GM19324 (cell line): ENCODE results near the gene RNF225.
"Not testable (repeated sequence)": the region's sequence is repeated elsewhere in the genome, so short reads cannot be mapped to it uniquely, and the experiment has no call there.

Experiments used
- ATAC-seq: cut with Tn5 transposase; IDR thresholded peaks from one replicate; pipeline ENCODE4 v1.9.1; 2021; ENCODE audit warnings: mild to moderate bottlenecking, moderate library complexity; ENCODE audit not compliant: unreplicated experiment, low FRiP score

Gene RNF225

DNA sequence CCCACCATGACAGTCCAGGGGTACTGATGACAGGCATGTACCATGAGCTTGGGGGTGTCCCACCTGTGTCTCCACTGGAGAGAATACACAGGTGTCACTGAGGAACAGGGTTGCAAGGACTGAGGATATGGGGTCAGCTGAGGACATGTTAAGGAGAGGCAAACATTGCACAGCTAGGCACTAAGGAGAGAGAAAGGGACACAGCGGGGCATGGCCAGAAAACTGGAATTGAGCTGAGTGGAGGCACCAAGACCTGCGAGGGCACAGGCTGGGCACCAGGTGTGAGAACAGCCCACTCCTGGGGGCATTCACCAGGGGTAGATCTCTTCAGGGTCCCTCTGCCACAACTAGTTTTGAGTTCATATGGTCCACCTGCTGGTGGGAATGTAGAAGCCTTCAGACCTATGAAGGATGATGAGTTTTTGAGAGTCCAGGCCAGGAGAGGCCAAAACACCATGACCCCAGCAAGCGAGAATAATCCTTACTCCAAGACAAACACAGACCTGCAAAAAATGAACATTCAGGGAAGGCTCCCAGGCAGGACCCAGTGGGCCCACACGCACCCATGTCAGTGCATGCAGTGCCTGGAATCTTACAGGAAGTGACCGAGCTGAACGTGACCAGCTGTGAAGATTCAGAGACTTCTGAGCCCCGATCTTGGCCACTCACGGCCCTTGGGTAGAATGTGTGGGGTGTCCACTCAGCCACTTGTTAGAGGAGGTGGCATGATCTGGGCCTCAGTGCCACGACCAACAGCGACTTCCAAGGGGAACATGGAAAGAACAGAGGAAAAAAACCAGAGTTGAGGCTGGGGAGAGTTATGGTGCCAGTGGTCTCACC is 11.6 kb downstream of the RNF225 start:
- ATAC-seq, result no peak

DNA sequence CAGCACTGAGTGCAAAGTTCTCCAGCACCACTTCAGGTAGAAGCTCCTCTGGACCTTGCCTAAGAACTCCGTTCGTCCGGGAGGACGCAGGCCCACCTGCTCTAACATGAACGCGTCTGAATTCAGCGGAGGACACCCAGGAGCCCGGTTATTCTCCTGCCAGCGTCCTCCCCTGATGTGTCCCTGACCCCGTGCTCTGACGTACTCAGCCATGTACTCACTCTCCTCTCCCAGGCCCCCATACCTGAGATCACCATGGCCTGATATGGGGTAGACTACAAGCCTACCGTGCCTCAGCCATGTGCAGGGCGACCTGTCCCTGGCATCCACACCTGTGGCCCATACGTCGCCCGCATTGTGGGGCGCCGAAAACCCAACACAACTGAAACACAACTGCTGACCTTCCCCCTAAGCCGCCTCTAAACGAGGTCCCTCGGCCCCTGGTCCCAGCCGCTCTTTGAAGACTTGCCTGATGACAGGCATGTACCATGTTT is 12.2 kb downstream of the RNF225 start:
- no peak for ATAC-seq

DNA sequence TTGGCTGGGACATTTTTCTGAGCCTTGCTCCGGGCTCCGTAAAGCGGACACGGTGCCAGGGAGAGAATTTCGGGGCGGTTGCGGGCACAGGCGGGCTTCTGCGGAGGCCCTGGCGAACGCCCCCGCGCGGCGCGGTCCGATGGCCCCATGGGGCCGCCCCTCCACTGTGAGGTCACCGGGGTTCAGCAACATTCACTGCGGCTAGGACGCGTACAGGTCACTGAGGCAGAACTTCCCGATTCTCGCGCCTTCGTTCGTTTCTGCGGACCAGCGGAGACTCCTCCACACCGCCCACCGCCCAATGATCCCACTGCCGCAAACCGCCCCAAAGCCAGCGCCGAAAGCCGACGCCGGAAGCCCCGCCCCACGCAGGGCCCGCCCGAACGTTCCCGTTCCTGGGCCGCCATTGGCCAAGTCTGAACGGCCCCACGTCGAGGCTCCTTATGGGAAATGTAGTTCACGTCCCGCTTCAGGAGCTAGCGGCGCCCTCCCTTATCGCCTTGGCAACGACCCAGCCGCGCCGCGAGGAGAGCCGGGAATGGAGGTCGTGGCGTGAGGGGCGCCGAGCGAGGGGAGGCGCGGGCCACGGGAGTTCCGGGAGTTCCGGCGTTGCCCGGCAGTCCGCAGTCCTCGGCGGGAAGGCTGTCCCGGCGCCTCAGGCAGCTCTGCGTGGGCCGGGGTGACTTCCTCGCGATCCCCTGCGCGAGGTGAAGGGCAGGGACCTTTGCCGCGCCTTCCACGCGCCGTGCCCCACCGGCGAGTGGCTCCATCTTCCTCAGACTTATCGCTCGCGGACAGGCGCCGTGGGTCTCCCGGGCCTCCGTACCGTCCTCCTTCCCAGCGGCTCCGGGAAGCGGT is 12.9 kb downstream of the RNF225 start, which contains the start of gene ZNF584:
Gene ZNF584 (plus strand): TSS at position 498 of the 858 bp plus-strand sequence. CDS start 499 bp downstream, outside the sequence.
- peak; percentile 92 for ATAC-seq

DNA sequence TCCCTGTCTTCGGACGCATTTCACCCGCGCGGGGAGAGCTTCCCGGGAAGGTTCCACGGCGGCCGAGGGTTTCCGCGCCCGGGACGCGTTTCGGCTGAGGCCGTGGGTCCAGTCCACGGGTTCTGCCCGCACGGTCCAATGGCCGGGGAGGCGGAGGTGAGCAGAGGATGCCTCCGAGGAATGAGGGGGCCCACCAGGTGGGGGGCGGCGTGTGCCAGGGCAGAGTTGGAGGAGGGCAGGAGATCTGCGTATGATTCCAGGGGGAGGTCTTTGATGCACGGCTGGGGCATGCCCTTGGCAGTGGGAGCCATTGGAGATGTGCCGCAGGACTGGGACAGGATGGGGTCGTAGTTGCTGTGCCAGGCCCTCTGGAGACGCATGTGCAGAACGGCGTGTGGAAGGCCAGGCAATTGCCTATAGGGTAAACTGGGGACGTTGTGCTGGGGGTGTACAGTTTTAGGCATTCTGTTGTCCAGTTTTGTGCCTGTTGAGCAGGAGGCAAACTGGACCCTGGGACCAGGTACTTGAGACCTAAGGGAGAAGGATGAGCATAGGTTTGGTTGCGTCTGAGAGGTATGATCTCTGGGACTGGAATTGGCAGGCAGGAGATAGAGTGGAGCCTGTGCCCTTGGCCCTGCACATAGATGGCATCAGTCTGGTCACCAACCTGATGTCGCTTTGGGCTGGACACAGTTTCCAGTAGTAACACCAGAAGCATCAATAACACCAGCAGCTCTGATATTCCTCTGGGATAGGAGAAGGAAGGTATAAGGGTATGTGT is 13.7 kb downstream of the RNF225 start:
- ATAC-seq, result peak; percentile 16

DNA sequence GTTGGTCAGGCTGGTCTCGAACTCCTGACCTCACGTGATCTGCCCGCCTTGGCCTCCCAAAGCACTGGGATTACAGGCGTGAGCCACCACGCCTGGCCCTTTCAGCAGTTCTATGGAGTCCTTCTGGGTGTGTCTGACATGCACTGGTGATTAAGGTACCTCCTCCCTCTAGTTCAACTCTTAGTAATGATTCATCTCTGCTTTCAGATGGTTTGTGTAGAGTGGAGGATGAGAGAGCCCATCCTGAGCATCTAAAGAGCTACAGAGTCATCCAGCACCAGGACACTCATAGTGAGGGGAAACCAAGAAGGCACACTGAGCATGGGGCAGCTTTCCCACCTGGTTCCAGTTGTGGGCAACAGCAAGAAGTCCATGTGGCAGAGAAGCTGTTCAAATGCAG is 21.1 kb downstream of the RNF225 start:
- ATAC-seq, result no peak

DNA sequence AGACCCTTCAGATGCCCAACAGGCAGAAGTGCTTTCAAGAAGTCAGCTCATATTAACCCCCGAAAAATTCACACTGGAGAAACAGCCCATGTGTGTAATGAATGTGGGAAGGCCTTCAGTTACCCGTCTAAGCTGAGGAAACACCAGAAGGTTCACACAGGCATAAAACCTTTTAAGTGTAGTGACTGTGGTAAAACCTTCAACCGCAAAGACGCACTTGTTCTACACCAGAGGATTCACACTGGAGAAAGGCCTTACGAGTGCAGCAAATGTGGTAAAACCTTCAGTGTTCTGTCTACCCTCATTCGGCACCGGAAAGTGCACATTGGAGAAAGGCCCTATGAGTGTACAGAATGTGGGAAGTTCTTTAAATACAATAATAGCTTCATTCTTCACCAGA is 21.6 kb downstream of the RNF225 start:
- no peak for ATAC-seq

DNA sequence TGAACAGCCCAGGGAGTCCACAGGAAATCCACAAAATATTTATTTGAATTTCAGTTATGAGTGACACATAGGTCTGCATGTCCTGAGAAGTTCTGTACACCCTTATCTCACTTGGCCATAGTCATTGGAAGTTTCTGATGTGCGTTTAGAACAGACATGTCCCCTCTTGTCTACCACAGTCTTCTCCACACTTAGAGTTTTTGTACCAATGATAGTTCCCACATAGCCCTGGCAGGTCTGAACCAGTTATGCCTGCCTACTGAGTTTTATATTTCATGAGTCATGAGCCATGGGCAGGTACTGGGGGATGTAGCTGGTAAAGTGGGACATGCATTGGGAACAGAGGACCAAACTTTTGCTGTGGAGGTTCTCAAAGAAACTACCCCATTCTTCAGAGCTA is 33.2 kb downstream of the RNF225 start:
- ATAC-seq, result no peak

DNA sequence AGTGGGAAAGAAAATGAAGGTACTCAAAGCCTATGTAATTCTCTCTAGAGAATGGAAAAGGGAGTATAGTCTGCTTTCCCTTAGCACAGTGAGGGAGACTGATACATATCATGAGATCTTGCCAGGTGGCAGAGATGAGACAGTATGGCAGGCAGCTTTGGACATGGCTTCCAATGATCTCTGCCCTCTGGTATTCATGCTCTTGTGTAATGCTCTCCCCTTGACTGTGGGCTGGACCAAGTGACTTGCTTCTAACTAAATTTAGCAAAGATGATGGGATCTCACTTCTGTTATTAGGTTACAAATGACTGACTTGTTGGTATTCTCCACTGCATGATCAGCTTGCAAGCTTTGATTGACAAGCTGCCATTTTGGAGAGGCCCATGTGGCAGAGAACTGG is 34.3 kb downstream of the RNF225 start:
- no peak for ATAC-seq

DNA sequence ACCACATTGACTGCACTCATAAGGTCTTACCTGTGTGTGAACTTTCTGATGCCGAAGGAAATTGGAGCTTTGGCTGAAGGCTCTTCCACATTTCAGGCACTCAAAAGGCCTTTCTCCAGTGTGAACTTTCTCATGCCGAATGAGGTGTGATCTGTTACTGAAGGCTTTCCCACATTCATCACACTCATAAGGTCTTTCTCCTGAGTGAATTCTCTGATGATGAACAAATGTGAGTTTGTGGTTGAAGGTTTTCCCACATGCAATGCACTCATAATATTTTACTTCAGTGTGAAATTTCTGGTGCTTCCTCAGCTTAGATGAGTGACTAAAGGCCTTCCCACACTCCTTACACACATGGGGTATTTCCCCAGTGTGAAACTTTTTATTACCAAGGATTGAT is 38.8 kb downstream of the RNF225 start:
- no peak for ATAC-seq

DNA sequence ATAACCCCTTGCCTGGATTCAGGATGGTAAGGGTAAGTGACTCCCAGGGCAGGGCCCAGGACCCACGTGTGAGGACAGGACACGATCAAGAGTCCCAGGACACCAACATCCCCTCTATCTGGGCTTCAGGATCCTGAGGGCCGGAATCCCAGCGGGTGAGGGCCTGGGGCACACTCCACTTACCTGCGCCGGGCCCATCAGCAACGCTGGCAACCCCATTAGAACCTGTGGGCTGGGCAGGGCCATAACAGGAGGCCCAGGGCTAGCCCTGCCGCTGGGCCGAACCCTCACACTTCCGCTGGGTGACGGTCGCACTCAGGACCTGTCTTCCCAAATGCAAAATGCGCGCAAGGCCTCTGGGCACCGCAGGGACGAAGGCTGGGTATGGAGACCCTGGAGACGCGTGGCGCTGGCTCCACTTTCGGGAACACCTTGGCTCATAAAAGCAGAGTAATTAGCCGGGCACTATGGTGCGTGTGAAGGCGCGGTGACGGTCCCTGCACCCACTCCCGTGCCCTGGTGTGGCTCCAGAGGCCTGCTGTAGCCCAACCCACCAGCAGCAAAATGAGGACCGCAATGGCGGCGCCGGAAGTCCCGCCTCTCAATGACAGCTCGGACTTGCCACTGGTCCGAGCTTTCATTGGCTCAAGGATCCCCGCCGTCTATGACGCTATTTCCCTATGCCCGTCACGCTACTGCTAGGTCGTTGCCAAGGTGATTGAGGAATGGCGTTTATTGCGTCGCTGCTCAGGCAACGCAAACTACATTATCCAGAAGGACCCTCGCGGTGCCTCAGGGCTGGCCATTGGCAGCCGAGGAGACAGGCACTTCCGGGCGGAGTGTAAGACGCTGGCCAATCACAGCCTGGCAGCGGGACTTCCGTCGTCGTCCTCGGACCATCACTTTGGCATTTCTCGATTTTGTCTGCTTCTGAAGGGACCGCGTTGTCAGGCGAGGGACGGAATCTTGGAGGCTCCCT is 44.4 kb downstream of the RNF225 start, which contains the start of gene ZNF132:
Gene ZNF132 (minus strand): TSS at position 578 of the 979 bp plus-strand sequence. CDS start 332 bp downstream, at position 246.
- peak; percentile 96 for ATAC-seq

DNA sequence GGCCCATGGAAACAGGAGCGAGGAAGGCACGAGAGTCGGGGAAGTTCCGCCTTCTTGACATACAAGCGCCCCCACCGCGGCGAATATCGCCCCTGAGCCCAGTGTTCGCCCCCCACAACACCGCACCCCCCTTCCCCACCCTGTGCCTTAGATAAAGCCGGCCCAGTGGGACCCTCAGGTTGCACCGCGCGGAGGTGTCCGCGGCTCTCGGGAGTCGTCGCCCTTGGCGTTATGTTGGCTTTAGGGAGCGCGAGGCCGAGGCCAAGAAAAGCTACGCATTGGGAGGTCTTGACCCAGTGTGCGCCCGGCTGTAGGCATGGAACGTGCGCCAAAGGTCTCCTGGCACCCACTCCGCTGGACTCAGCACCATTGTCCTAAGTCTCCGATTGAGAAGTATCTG is 45.1 kb downstream of the RNF225 start:
- no peak for ATAC-seq

DNA sequence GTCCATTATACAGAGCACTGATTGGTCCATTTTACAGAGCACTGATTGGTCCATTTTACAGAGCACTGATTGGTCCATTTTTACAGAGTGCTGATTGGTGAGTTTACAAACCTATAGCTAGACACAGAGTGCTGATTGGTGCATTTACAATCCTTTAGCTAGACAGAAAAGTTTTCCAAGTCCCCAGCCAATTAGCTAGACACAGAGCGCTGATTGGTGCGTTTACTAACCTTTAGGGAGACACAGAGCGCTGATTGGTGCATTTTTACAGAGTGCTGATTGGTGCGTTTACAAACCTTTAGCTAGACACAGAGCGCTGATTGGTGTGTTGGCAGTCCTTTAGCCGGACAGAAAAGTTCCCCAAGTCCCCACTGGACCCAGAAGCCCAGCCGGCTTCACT is 47.5 kb downstream of the RNF225 start:
- not testable (repeated sequence) for ATAC-seq
